ENCODE data around the gene ANKRD12. TPM values are rescaled to one million over a fixed set of nuclear protein-coding genes. Genes with fewer than 3 reads are reported as not detected.
"Not testable (repeated sequence)": the region's sequence is repeated elsewhere in the genome, so short reads cannot be mapped to it uniquely, and the experiment has no call there.

The ANKRD12 gene
- total RNA-seq, 1 donor from 2014 or later, result 11.4 TPM

DNA sequence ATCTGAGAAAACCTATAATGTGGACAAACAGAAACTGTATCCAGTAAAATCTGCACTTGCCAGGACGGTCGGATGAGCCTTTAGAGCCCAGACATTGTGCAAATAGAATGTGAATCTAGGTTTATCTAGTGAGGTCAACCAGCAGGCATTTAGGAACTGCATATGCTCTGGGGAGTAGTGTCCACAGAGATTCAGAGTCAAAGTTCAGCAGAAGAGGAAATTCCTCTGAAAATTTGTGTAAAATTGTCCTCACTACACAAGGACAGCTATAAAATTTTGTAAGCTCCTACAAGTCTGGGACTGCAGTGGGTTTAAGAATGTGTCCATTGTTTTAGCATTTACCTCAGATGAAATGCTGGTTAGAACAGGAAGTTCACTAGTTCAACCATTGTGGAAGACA is 43.9 kb upstream of the ANKRD12 start:
- Histone ChIP-seq H3K9me3 (no peaks in the 10 kb centered on the region), H3K4me3 (no peak overlapping the region), H3K27me3 (no peaks in the 10 kb centered on the region), H3K27ac (no peak overlapping the region), H3K4me1 (no peaks in the 10 kb centered on the region), H3K36me3 (no peaks in the 10 kb centered on the region)
- DNase-seq (ENCODE audit: low spot score in 2 of 2), result no peak
- TF ChIP-seq, protein P1, sequence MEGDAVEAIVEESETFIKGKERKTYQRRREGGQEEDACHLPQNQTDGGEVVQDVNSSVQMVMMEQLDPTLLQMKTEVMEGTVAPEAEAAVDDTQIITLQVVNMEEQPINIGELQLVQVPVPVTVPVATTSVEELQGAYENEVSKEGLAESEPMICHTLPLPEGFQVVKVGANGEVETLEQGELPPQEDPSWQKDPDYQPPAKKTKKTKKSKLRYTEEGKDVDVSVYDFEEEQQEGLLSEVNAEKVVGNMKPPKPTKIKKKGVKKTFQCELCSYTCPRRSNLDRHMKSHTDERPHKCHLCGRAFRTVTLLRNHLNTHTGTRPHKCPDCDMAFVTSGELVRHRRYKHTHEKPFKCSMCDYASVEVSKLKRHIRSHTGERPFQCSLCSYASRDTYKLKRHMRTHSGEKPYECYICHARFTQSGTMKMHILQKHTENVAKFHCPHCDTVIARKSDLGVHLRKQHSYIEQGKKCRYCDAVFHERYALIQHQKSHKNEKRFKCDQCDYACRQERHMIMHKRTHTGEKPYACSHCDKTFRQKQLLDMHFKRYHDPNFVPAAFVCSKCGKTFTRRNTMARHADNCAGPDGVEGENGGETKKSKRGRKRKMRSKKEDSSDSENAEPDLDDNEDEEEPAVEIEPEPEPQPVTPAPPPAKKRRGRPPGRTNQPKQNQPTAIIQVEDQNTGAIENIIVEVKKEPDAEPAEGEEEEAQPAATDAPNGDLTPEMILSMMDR (IDR thresholded peaks at IDR 0.05), result no peak
- intact Hi-C loops (cut with DNase I), result no loop called here

DNA sequence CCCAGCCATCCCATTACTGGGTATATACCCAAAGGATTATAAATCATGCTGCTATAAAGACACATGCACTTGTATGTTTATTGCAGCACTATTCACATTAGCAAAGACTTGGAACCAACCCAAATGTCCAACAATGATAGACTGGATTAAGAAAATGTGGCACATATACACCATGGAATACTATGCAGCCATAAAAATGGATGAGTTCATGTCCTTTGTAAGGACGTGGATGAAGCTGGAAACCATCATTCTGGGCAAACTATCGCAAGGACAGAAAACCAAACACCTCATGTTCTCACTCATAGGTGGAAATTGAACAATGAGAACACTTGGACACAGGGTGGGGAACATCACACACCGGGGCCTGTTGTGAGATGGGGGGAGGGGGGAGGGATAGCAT is 43.5 kb upstream of the ANKRD12 start:
- H3K4me3 ChIP-seq; H3K27ac ChIP-seq; intact Hi-C loops (cut with DNase I); DNase-seq (ENCODE audit: low spot score in 2 of 2); H3K4me1 ChIP-seq; H3K36me3 ChIP-seq; H3K27me3 ChIP-seq; H3K9me3 ChIP-seq: not testable (repeated sequence)

DNA sequence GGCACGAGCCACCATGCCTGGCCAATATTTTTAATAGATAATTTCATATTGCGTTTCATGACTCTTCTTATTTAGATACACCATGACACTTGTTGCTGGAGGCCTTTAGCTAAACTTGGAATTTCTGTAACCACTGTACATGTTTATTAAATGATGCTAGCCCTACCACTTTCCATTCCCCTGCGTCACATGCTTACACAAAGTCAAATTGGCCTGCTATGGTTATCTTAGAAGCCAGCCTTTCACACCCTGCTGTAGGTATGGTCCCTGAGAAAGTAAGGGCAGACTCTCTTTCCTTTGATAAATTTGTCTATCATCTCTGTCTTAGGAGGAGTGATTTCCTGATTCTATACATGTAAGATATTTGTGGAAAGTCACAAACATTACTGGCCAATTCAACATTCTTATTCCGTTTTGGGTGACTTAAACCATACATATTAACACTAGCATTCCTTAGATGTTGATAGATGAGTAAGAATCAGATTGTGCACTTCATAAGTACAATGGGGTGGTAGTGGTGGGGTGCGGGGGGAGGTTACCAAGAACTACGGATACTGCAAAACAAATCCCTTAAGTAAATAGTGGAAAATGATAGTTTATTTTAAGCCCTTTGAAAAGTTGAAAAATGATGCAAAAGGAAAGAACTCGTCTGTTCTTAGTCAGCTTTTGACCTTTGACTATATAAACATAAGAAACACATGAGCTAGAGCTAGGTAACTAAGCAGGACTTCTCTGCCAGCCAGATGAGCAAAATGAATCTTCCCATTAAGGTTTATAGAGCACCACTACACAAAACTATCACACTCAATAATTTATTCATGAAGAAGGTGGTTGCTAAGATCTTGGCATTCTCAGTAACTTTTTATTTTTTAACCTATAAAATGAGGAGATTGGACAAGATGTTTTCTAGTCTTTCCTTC is 42.0 kb upstream of the ANKRD12 start:
- Histone ChIP-seq H3K4me3 (no peak overlapping the region), H3K27ac (no peak overlapping the region), H3K9me3 (no peaks in the 10 kb centered on the region), H3K27me3 (no peaks in the 10 kb centered on the region), H3K36me3 (no peaks in the 10 kb centered on the region), H3K4me1 (no peaks in the 10 kb centered on the region)
- DNase-seq (ENCODE audit: low spot score in 2 of 2), result no peak
- TF ChIP-seq, protein P1 (IDR thresholded peaks at IDR 0.05), result no peak
- intact Hi-C loops (cut with DNase I), result no loop called here

DNA sequence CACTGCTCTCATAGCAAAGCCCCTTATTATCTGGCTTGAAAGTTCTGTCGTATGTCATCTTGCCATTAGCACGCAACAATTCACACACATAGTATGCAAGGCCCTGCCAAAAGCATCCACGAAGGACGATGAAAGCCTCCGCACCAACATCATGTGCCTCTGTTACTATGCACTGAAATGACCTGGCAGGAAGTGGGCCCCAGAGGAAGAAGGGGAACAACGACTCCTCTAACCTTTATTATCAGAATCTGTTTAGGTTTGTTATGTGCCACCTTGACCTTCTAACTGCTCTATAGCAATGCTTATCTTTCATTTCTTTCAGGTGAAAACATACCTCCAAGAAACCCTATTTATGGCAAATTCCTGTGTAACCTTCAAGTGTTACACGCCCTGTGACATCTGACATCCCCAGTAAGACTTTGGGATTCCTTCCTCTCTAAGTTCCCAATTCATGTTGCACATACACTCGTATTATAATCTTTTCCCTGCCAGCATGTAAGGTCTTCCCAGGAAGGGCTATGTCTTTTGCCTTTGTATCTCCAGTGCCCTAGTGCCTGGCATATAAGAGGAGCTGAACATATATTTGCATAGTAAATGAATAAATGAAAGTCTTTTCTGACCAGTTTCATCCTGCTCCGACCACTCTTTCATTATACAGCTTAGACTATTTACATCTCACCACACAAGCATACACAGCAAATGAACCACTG is 41.1 kb upstream of the ANKRD12 start:
- no peak overlapping the region for H3K27ac ChIP-seq
- intact Hi-C loops (cut with DNase I), result no loop called here
- H3K36me3 ChIP-seq, result no peaks in the 10 kb centered on the region
- no peak for DNase-seq (ENCODE audit: low spot score in 2 of 2)
- H3K4me3 ChIP-seq, result no peak overlapping the region
- H3K27me3 ChIP-seq, result no peaks in the 10 kb centered on the region
- TF ChIP-seq, protein P1 (IDR thresholded peaks at IDR 0.05), result no peak
- no peaks in the 10 kb centered on the region for H3K9me3 ChIP-seq
- H3K4me1 ChIP-seq, result no peaks in the 10 kb centered on the region

DNA sequence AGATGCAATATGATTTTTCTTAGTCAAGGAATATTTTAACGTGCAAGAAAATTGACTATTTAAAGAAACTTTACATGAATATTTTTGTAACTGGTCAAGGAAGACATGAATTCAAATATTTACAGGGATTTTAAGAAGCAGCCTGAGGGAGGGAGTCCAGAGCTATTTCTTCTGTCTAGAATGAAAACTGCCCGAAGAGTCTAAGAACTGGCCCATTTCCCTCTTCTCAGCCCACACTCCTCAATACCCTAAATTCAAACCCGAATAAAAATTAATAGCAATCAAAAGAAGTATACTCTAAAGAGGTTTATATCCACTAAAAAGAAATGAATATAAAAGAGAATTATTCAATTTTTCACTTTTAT is 40.6 kb upstream of the ANKRD12 start:
- Histone ChIP-seq H3K27ac (no peak overlapping the region), H3K36me3 (no peaks in the 10 kb centered on the region), H3K27me3 (no peaks in the 10 kb centered on the region), H3K4me1 (peaks cover 0 to 3% of the 10 kb centered on the region in 2 donors), H3K4me3 (no peak overlapping the region), H3K9me3 (no peaks in the 10 kb centered on the region)
- no peak for DNase-seq (ENCODE audit: low spot score in 2 of 2)
- TF ChIP-seq, protein P1 (IDR thresholded peaks at IDR 0.05), result no peak
- intact Hi-C loops (cut with DNase I), result no loop called here

DNA sequence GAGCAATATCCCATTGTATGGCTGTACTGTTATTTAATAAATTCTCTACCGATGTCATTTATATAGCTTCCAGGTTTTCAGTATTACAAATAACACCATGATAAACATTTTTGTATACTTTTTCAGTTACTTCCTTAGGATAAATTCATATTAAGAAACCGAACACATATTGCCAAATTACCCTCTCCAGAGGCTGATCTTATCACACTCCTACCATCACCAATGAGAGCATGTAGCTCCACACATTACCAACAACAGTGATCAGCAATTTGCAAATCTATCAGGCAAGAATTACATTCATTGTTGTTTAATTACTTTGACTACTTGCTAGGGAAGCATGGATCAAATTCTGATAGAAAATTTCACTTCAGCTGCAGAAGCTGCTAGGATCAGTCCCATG is 39.9 kb upstream of the ANKRD12 start:
- no peak for DNase-seq (ENCODE audit: low spot score in 2 of 2)
- intact Hi-C loops (cut with DNase I), result no loop called here
- Histone ChIP-seq H3K4me3 (no peak overlapping the region), H3K9me3 (no peaks in the 10 kb centered on the region), H3K27ac (no peak overlapping the region), H3K27me3 (no peaks in the 10 kb centered on the region), H3K4me1 (peaks cover 3 to 8% of the 10 kb centered on the region in 2 donors), H3K36me3 (no peaks in the 10 kb centered on the region)
- TF ChIP-seq, protein P1 (IDR thresholded peaks at IDR 0.05), result no peak

Data from ascending aorta (tissue), 2 donors.